ENCODE results near the gene GALNT15. TPM values are rescaled to one million over a fixed set of nuclear protein-coding genes. Genes with fewer than 3 reads are reported as not detected.

The GALNT15 gene
- total RNA-seq, 4 donors from 2014 or later = 728 to 954 (median 831) TPM

- no peak for TF ChIP-seq CTCF (IDR thresholded peaks at IDR 0.05; ENCODE audit: low read depth)
These were observed 13.6 kb downstream of the GALNT15 start for GRCh38 chr3:16188071-16188470.

GRCh38 chr3:16189201-16189600 is 14.7 kb downstream of the GALNT15 start:
- TF ChIP-seq CTCF (IDR thresholded peaks at IDR 0.05; ENCODE audit: low read depth) = no peak

GRCh38 chr3:16190704-16191103 is 16.2 kb downstream of the GALNT15 start:
- no peak for TF ChIP-seq CTCF (IDR thresholded peaks at IDR 0.05; ENCODE audit: low read depth)

- no peak for TF ChIP-seq CTCF (IDR thresholded peaks at IDR 0.05; ENCODE audit: low read depth)
These were observed 17.1 kb downstream of the GALNT15 start for GRCh38 chr3:16191591-16191990.

- no peak for TF ChIP-seq CTCF (IDR thresholded peaks at IDR 0.05; ENCODE audit: low read depth)
These were observed 17.8 kb downstream of the GALNT15 start for GRCh38 chr3:16192176-16192811.

- no peak for TF ChIP-seq CTCF (IDR thresholded peaks at IDR 0.05; ENCODE audit: low read depth)
These were observed 23.9 kb downstream of the GALNT15 start for GRCh38 chr3:16198427-16198826.

- no peak for TF ChIP-seq CTCF (IDR thresholded peaks at IDR 0.05; ENCODE audit: low read depth)
These were observed 25.3 kb downstream of the GALNT15 start for GRCh38 chr3:16199769-16200168.

Data from subcutaneous adipose tissue (tissue), 4 donors.